Measurements from ENCODE around the gene GCC2. TPM values are rescaled to one million over a fixed set of nuclear protein-coding genes. Genes with fewer than 3 reads are reported as not detected.
"Not testable (repeated sequence)": the region's sequence is repeated elsewhere in the genome, so short reads cannot be mapped to it uniquely, and the experiment has no call there.

GCC2 gene
- total and polyA plus RNA-seq, 2 experiments from 2014 or later = 43.4 to 172 TPM

DNA sequence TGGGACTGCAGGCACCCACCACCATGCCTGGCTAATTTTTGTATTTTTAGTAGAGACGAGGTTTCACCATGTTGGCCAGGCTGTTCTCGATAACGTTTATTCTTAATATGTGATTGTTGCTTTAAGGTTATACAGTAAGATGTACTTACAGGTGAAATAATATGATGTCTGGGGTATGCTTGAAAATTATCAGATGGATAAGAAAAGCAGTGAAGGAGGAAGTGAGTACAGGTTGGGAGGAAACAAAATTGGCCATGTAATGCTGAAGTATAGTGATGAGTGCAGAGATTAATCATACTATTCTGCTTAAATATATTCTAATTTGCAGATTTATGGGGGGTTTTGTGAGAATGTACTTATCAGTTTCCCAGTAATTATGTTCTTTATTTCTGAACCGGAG lies 3.0 kb downstream of the GCC2 start:
- DNase-seq (ENCODE audit: low spot score) (no peak), ATAC-seq (no peak)
- Mint-ChIP-seq H3K27ac (no peak overlapping the region), H3K4me1 (peaks cover 9% of the 10 kb centered on the region), H3K27me3 (ENCODE audit: insufficient read depth, low read depth, poor library complexity) (no peaks in the 10 kb centered on the region), H3K9me3 (no peaks in the 10 kb centered on the region; the same call in 2 of the 3 replicates), H3K4me3 (no peak overlapping the region), H3K36me3 (ENCODE audit: low read depth) (peaks cover 56% of the 10 kb centered on the region)
- no peak overlapping the region for H3K4me3 ChIP-seq
- H3K9me2 ChIP-seq (ENCODE audit: insufficient read depth) = no peaks in the 10 kb centered on the region
- H2AFZ ChIP-seq = no peak overlapping the region
- H4K20me1 ChIP-seq (replicated peaks; ENCODE audit: insufficient read depth) = peaks cover 8% of the 10 kb centered on the region; the same call in 1 of the 2 replicates
- TF ChIP-seq, protein P1, sequence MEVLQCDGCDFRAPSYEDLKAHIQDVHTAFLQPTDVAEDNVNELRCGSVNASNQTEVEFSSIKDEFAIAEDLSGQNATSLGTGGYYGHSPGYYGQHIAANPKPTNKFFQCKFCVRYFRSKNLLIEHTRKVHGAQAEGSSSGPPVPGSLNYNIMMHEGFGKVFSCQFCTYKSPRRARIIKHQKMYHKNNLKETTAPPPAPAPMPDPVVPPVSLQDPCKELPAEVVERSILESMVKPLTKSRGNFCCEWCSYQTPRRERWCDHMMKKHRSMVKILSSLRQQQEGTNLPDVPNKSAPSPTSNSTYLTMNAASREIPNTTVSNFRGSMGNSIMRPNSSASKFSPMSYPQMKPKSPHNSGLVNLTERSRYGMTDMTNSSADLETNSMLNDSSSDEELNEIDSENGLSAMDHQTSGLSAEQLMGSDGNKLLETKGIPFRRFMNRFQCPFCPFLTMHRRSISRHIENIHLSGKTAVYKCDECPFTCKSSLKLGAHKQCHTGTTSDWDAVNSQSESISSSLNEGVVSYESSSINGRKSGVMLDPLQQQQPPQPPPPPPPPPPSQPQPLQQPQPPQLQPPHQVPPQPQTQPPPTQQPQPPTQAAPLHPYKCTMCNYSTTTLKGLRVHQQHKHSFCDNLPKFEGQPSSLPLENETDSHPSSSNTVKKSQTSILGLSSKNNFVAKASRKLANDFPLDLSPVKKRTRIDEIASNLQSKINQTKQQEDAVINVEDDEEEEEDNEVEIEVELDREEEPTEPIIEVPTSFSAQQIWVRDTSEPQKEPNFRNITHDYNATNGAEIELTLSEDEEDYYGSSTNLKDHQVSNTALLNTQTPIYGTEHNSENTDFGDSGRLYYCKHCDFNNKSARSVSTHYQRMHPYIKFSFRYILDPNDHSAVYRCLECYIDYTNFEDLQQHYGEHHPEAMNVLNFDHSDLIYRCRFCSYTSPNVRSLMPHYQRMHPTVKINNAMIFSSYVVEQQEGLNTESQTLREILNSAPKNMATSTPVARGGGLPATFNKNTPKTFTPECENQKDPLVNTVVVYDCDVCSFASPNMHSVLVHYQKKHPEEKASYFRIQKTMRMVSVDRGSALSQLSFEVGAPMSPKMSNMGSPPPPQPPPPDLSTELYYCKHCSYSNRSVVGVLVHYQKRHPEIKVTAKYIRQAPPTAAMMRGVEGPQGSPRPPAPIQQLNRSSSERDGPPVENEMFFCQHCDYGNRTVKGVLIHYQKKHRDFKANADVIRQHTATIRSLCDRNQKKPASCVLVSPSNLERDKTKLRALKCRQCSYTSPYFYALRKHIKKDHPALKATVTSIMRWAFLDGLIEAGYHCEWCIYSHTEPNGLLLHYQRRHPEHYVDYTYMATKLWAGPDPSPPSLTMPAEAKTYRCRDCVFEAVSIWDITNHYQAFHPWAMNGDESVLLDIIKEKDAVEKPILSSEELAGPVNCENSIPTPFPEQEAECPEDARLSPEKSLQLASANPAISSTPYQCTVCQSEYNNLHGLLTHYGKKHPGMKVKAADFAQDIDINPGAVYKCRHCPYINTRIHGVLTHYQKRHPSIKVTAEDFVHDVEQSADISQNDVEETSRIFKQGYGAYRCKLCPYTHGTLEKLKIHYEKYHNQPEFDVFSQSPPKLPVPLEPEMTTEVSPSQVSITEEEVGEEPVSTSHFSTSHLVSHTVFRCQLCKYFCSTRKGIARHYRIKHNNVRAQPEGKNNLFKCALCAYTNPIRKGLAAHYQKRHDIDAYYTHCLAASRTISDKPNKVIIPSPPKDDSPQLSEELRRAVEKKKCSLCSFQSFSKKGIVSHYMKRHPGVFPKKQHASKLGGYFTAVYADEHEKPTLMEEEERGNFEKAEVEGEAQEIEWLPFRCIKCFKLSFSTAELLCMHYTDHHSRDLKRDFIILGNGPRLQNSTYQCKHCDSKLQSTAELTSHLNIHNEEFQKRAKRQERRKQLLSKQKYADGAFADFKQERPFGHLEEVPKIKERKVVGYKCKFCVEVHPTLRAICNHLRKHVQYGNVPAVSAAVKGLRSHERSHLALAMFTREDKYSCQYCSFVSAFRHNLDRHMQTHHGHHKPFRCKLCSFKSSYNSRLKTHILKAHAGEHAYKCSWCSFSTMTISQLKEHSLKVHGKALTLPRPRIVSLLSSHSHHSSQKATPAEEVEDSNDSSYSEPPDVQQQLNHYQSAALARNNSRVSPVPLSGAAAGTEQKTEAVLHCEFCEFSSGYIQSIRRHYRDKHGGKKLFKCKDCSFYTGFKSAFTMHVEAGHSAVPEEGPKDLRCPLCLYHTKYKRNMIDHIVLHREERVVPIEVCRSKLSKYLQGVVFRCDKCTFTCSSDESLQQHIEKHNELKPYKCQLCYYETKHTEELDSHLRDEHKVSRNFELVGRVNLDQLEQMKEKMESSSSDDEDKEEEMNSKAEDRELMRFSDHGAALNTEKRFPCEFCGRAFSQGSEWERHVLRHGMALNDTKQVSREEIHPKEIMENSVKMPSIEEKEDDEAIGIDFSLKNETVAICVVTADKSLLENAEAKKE (CRISPR knock-in tag; IDR thresholded peaks at IDR 0.05) = no peak
- no peak for TF ChIP-seq ZNF114 (CRISPR knock-in tag; IDR thresholded peaks at IDR 0.05)
- no peak overlapping the region for H3K4me2 ChIP-seq
- H3K4me1 ChIP-seq (ENCODE audit: insufficient read depth) = peaks cover 12% of the 10 kb centered on the region
- H3K27ac ChIP-seq (ENCODE audit: low read depth) = no peak overlapping the region
- peaks cover 41% of the 10 kb centered on the region for H3K36me3 ChIP-seq (ENCODE audit: insufficient read depth)
- H3F3A ChIP-seq (replicated peaks; ENCODE audit: low read depth) = no peaks in the 10 kb centered on the region
- no peaks in the 10 kb centered on the region for H3K27me3 ChIP-seq (ENCODE audit: insufficient read depth)
- H3K79me2 ChIP-seq (replicated peaks; ENCODE audit: insufficient read depth) = peaks cover 38% of the 10 kb centered on the region

DNA sequence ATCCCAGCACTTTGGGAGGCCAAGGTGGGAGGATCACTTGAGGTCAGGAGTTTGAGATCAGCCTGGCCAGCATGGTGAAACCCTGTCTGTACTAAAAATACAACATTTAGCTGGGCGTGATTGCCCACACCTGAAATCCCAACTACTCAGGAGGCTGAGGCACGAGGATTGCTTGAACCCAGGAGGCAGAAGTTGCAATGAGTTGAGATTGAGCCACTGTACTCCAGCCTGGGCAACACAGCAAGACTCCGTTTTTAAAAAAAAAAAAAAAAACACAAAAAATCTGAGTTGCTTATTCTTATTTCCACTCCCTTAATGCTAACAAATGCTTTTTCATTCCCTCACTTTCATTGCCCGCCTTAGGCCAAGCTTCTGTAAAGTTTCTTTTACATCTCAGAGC lies 4.5 kb downstream of the GCC2 start:
- not testable (repeated sequence) for H3K27me3 ChIP-seq (ENCODE audit: insufficient read depth); H3F3A ChIP-seq (replicated peaks; ENCODE audit: low read depth); H3K4me1 Mint-ChIP-seq; H3K9me3 Mint-ChIP-seq; H2AFZ ChIP-seq; ATAC-seq; H3K4me2 ChIP-seq; H3K27ac Mint-ChIP-seq; H3K27ac ChIP-seq (ENCODE audit: low read depth); H3K9me2 ChIP-seq (ENCODE audit: insufficient read depth); H4K20me1 ChIP-seq (replicated peaks; ENCODE audit: insufficient read depth); DNase-seq (ENCODE audit: low spot score); H3K4me3 ChIP-seq; H3K27me3 Mint-ChIP-seq (ENCODE audit: insufficient read depth, low read depth, poor library complexity); H3K4me3 Mint-ChIP-seq
- H3K79me2 ChIP-seq (replicated peaks; ENCODE audit: insufficient read depth) = peaks cover 53% of the 10 kb centered on the region
- peaks cover 41% of the 10 kb centered on the region for H3K36me3 ChIP-seq (ENCODE audit: insufficient read depth)
- peaks cover 72% of the 10 kb centered on the region for H3K36me3 Mint-ChIP-seq (ENCODE audit: low read depth)
- H3K4me1 ChIP-seq (ENCODE audit: insufficient read depth) = peaks cover 12% of the 10 kb centered on the region
